DMS53 treated with DMSO at 0.1 percent for 48 hours (cell line): ENCODE data around the gene TPPP.
A peak's percentile ranks its signal among the peaks of the same experiment; 100 is the strongest.
"Not testable (repeated sequence)": the region's sequence is repeated elsewhere in the genome, so short reads cannot be mapped to it uniquely, and the experiment has no call there.

ENCODE experiments used
- DNase-seq: peaks from one replicate; lab custom pipeline; 2025; ENCODE audit not compliant: unreplicated experiment; lab: John Stamatoyannopoulos, UW

Gene TPPP

GRCh38 chr5:628351-629205 lies 64.6 kb downstream of the TPPP start:
- DNase-seq = not testable (repeated sequence)

GRCh38 chr5:627840-628239 lies 65.3 kb downstream of the TPPP start:
- no peak for DNase-seq

- DNase-seq = no peak
These were observed 66.3 kb downstream of the TPPP start for GRCh38 chr5:626850-627249.

DNA sequence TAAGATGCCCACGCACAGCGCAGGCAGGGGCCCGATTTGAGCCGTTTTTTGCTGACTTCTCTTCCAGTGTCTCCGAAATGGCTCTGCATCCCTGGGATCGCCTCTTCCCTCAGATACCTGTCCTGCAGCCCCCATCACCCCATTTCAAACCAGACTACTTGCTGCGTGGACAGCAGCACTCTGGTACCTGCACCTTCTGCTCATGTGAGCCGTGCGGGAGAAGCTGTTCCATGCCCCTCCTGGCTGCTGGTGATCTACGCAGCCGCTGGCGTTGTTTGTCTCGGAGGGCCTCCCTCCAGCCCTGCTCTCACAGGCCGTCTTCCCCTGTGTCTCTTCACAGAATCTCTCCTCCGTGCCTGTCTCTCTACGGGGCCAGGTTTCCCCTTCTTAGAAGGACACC lies 67.6 kb downstream of the TPPP start:
- DNase-seq = no peak

DNA sequence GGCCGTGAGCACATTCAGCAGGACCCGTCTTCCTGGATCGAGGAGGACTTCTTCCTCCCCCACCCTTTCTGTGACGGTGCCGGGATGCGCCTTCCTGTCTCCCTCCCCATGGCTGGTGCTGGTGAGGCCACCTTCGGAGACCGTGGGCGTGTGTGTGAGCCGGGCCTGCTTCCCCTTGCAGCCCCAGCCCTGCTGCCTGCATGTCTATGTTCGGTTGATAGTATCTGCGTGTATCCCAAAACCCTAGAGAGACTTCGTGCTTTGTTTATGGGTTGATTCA lies 68.3 kb downstream of the TPPP start:
- no peak for DNase-seq

DNA sequence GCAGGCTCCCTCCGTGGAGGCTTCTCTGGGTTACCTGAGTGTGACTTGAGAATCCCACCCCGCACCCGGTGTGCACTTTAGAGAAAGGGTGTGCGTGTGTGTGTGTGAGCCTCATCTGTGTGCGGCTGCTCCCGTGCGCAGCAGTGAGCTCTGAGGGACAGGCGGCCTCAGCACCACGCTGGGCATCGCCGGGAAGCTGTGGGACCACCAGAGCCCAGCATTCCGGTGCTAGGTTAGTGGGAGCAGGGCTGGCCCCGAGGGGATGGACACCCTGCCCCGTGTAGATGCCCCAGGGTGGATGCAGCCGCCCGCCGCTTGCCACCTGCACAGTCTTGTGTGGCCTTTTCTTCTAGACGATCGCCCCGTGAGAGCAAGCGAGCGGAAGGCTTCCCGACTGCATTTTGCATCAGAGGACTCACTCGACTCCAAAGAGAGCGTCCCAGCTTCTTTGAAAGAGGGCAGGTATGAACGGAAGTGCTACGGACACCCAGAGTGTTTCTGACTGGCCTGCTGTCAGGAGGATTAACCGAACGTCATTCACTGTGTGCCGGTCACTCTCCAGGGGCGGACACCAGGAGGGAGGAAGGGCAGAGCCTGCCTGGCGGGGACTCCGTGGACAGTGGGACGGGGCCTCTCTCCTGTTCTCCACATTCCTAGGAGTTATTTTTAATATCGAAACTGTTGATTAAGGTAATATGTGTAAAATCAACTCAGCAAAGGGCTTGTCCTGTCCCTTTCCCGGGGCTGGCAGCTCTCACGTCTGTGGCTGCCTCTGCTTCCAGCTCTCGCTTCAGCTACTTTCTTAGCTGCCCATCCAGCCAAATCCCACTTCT lies 68.8 kb downstream of the TPPP start:
- no peak for DNase-seq

DNA sequence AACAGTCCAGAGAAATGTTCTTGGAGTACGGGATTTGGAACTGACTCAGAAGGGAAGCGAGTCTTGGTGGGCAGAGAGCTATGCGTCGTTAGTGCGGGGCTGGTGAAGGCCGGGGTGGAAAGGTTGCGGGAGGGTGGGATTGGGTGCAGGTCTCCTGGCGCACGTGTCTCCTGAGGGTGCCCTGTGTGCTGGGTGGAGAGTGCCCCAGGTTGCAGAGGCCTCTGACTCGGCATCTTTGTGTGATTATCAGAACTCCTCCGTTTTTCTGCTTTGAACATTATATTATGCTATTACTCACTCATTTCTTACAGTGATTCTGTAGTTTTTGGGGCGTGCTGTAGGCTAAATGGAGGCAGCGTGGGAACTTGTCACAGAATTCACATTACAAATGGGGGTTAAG lies 69.6 kb downstream of the TPPP start:
- DNase-seq = no peak

DNA sequence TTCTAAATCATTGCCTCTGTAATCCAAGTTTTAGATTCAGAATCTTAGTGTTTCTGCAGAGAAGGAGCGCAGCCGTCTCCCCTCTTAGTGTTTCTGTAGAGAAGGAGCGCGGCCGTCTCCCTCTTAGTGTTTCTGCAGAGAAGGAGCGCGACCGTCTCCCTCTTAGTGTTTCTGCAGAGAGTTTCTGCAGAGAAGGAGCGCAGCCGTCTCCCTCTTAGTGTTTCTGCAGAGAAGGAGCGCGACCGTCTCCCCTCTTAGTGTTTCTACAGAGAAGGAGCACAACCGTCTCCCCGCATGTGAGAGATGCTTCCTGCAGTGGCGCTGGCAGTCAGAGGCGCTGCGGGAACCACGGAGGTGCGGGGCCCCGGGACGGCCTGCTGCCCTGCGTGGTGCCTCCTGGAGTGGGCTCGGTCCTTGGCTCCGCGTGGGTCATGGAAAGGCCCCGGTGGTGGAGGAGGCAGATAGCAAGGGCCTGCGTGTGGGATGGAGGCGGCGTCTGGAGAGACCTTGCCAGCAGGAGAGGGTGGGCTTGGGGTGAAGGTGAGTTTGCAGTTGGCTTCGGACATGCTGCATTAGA lies 70.1 kb downstream of the TPPP start:
- DNase-seq = no peak

DNA sequence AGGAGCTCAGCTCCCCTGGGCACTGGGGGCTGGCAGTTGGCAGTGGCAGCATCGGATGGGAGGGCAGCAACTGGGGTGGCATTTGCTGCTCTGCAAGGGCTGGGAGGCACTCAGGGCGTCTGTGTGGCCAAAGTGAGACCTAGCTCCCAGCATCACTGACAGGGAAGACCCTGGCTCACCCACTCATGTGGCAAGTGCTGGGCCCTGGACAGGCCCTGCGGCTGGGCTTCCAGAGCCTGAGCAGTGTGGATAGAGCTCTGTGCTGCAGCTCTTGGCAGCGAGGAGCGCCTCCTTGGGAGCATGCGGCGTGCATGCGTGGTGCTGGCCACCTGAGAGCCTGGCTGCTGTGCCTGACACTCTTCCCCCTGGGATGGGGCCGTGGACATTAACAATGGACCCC lies 70.8 kb downstream of the TPPP start:
- no peak for DNase-seq

- no peak for DNase-seq
These were observed 71.8 kb downstream of the TPPP start for GRCh38 chr5:621341-621761.

DNA sequence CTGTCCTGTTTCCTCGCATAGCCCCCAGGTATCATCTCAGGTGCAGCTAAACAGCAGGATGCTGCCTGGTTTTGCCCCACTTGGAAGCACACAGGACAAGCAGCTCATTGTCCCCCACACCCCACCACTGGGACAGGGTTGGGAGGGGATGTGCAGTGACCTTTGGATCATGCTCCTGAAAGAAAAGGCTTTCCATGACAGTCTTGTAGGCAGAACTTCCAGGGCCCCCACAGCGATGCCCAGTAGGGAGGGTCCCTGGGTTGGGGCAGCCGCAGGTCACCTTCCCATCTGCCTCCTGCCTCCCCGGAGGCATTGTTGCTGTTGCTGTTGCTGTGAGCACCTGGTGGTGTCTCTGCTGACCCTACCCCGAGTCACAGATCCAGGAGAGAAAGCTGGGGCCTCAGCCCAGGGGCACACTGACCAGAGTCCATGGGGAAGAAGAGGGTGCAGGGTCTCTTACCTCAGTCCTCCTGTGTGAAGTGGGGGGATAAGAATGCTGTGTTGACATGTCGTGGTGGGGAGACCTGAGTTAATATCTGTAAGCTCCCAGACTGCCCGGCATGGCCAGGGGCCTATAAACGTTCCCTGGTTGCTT lies 72.5 kb downstream of the TPPP start:
- no peak for DNase-seq

- DNase-seq = no peak
These were observed 73.0 kb downstream of the TPPP start for GRCh38 chr5:620152-620551.

GRCh38 chr5:619444-619843 lies 73.7 kb downstream of the TPPP start:
- no peak for DNase-seq

- DNase-seq = no peak
These were observed 74.7 kb downstream of the TPPP start for GRCh38 chr5:618450-618849.

- no peak for DNase-seq
These were observed 75.3 kb downstream of the TPPP start for GRCh38 chr5:617896-618295.

GRCh38 chr5:616484-617039 lies 76.6 kb downstream of the TPPP start:
- no peak for DNase-seq

GRCh38 chr5:612498-613424 lies 80.4 kb downstream of the TPPP start:
- peak; percentile 65 for DNase-seq

DNA sequence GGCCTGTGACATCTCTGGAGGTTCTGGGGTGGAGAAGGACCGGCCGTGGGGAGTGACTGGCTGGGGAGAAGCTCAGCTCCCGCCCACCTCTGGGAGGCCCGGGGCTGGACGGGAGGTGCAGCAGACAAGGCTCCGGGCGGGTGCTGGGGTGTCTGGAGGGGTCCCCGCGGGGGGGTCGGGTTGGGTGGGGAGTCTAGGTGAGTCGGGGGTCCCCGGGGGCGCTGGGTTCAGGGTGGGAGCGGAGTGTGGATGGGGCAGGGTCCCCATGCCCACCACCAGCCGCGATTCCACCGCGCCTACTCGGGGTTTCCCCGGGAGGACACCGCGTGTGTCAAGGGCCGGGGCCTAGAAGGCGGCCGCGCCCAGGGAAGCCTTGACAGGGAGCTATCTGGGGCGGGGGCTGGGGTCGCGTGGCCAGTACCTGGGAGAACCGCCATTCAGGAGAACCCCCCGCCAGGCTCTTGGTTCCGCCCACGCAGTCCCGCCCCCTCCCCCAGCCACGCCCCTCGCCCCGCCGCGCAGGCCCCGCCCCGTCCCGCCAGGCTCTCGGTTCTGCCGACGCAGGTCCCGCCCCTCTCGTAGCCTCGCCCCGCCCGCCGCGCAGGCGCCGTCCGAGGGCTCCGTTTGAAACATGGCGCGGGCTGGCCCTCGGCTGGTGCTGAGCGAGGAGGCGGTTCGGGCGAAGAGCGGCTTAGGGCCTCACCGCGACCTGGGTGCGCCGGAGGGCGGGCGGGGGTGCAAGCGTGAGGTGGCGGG lies 81.2 kb downstream of the TPPP start, which contains the start of gene CEP72:
Gene CEP72, plus strand, starts transcription at position 610 of the 756 bp plus-strand sequence. Its CDS starts 22 bp downstream, at position 632.
- peak; percentile 64 for DNase-seq
